Hematopoietic multipotent progenitor cell treated with erythropoietin and hydrocortisone succinate and interleukin-3 and kit ligand, for 6 days (in vitro differentiated cells): ENCODE data around the gene POLH.
A peak's percentile ranks its signal among the peaks of the same experiment; 100 is the strongest.
"Not testable (repeated sequence)": the region's sequence is repeated elsewhere in the genome, so short reads cannot be mapped to it uniquely, and the experiment has no call there.

Source experiments
- DNase-seq: peaks from one replicate; pipeline ENCODE4 v3.0.0-alpha.2; 2015

Gene POLH

DNA sequence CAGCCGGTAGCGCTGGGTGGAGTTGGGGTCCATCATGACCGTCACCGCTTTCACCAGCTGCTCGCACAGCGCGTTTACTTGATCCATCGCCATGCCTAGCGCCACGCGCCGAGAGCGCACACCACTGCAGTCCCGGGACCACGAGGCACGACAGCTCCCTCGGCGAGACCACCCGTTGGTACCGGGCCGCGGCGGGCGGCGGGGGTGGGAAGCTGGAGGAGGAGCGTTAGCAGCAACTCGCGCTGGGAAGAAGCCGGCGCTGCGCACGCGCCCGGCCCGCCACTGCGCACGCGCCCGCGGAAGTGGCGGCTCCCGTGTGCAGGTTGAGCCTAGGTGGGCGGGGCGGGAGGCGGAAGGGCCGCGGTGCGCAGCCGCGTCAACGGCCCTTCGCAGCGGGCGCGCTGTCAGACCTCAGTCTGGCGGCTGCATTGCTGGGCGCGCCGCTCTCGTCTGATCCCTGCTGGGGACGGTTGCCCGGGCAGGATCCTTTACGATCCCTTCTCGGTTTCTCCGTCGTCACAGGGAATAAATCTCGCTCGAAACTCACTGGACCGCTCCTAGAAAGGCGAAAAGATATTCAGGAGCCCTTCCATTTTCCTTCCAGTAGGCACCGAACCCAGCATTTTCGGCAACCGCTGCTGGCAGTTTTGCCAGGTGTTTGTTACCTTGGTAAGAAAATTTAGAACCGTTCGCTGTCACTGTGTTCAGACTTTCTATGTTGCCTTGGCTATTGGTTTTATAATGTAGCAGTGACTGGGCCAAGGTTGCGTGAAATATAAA is at the start of gene POLH, which contains the start of gene XPO5:
TSS of gene POLH (plus strand) at position 414 of the 780 bp plus-strand sequence. CDS start 6,135 bp downstream, outside the sequence.
TSS of gene XPO5 (minus strand) at position 267 of the 780 bp plus-strand sequence. CDS start at position 93, 174 bp downstream.
- DNase-seq, result peak; percentile 96

DNA sequence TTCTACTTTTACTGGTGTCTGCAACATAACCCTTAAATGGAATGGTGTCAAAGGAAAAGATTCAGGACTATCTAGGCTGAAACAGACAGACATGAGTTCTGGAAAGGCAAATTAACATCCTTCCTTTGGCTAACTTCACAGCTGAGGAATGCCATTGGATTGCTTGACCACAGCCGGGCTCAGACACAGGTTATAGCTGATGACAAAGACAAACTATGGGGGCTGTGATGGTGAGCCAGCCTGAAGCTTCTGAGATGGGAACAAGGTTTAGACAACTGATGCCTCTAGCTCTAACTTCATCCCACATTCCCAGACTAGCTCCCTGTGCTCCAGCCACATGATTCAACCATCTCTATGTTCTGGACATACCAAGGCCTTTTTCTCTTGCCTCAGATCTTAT is 43.8 kb upstream of the POLH start:
- no peak for DNase-seq

DNA sequence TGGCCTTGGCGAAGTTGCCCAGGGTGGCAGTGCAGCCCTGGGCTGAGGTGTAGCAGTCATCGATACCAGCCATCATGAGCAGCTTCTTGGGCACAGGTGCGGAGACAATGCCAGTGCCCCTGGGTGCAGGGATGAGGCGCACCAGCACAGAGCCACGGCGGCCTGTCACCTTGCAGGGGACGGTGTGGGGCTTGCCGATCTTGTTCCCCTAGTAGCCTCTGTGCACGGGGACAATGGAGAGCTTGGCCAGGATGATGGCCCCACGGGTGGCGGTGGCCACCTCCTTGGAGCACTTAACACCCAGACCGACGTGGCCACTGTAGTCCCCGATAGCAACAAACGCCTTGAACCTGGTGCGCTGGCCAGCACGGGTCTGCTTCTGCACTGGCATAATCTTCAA is 37.0 kb upstream of the POLH start:
- not testable (repeated sequence) for DNase-seq

DNA sequence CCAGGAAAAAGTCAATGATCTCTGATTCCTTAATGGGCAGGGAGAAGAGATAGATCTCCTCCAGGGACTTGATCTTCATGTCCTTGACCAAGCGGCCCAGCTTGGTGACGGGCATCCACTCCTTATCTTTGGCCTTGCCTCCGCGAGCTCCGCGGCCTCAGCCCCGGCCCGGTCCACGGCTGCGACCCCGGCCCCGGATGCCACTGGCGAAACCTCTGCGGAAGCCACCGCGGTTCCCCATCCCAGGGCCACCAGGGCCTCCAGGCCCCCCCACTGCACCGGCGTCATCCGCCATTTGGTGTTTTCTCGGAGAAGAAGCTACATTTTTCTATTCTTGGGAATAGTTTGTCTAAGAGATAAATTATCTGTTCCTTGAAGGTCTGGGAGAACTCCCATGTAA is 36.6 kb upstream of the POLH start:
- not testable (repeated sequence) for DNase-seq

DNA sequence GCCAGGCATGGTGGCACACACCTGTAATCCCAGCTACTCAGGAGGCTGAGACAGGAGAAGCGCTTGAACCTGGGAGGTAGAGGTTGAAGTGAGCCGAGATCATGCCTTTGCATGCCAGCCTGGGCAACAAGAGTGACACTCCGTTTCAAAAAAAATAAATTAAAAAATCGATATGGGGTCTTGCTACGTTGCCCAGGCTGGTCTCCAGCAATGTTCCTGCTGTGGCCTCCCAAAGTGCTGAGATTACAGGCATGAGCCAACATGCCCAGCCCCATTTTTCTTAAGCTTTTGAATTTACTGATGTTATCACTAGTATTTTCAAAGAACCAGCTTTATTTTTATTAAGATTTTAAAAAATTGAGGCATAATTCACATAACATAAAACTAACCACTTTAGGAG is 35.5 kb upstream of the POLH start:
- DNase-seq, result no peak

DNA sequence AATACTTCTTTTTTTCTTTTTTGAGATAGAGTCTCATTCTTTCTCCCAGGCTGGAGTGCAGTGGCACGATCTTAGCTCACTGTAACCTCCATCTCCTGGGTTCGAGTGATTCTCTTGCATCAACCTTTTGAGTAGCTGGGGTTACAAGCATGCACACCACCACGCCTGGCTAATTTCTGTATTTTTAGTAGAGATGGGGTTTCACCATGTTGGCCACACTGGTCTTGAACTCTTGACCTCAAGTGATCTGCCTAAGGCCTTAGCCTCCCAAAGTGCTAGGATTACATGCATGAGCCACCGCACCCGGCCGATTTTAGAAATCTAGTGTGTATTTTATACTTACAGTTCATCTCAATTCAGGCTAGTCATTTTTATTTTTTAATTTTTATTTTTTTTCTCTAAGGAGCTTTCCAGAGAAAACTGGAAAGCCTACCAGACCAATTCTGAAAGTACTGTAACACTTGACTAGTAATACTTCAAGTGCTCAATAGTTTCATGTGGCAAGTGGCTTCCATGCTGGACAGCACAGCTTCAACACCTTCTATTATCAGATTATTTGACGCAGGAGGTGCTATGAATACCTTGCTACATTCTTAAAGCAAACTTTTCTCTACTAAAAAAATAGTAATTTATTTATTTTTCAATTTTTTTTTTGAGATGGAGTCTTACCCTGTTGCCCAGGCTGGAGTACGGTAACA is 34.1 kb upstream of the POLH start:
- DNase-seq, result no peak

DNA sequence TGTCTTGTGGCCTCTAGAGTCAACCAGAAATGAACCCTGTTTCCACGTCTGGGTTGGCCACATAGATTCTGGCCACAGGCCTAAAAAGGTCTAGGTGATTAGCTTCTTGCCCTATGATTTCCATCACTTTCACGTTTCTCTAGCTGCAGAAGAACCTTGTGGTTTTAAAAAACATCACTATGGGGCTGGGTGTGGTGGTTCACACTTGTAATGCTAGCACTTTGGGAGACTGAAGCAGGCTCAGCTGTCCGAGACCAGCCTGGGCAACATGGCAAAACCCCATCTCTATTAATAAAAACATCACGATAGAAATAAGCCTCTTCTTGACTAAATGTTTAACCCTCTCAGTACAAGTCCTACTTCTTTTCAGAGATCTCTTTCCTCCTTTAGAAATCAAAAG is 31.5 kb upstream of the POLH start:
- DNase-seq, result no peak

DNA sequence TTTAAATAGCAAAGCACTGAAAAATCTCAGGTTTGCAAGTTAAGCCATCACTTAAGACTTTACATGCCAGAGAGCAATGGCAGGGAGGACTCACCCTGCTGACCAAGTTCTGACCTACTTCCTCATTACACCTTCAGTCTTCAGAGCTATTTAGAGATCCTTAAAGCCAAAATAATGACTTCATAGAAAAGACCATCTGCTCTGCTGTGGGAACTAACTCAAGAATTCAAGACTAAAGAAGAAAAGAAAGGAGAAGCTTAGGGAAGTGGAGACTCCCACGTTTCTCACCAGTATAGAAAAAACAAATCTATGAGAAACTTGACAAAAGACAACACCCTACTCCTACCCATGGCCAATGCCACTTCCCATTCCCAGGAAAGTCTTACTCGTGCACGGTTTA is 28.8 kb upstream of the POLH start:
- DNase-seq, result no peak

DNA sequence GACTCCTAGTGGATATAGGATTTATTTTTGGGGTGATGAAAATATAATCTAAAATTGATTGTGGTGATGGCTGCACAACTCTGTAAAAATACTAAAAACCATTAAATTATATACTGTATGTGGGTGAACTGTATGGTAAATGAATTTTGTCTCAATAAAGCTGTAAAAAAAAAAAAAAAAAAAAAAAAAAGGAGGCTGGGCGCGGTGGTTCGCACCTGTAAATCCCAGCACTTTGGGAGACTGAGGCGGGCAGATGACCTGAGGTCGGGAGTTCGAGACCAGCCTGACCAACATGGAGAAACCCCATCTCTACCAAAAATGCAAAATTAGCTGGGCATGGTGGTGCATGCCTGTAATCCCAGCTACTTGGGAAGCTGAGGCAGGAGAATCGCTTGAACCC is 18.4 kb upstream of the POLH start:
- not testable (repeated sequence) for DNase-seq

DNA sequence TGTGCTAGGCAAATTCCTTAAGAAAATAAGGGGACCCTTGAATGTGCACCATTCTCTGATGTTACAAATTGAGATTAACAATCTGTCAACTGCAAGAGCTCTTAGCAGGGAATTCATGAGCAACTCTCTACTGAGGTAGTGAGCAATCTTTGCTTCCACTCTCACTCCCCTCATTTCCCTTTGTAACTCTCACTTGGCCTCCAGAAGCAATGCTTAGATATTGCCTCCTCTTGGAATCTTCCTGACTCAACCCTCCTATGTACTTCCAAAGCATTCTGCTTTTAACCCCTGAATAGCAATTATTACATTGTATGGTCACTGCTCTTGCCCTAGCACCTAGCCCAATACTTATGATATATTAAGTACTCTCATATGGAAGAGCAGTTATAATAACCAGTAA is 16.7 kb upstream of the POLH start:
- no peak for DNase-seq

DNA sequence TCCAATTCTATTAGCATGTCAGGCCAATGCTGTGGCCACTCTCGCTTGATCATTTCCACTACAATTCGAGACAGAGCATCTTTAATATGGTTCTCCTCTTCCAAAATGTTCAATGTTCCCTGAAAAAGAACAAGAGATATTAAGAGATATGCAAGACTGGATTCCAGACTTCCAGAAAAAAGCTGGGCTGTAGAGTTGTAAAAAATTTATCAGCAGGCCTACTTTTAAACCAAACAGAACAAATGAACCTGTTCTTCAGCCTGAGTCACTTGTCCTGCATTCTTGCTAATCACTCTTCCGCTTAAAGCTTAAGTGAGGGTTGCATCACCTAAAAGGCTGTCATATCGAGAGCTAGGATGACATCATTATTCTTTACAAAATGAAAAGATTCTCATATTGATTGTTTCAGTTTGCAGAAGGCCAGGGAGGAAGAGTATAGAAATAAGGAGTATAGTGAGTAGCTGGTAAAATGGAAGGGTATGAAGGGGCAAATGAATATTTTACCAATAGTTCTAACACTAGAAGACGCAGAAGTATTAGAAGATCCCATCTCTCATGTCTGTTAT is 5.0 kb upstream of the POLH start:
- DNase-seq, result no peak

DNA sequence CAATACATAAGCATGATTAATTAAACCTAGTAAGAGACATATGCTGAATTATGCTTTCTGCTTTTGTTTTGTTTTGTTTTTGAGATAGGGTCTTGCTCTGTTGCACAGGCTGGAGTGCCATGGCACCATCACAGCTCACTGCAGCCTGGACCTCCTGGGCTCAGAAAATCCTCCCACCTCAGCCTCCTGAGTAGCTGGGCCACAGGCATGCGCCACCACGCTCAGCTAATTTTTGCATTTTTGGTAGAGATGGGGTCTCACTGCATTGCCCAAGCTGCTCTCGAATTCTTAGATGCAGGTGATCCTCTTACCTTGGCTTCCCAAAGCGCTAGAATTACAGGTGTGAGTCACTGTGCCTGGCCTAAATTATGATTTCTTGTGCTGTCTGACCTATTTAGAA is 4.0 kb upstream of the POLH start:
- DNase-seq, result no peak

DNA sequence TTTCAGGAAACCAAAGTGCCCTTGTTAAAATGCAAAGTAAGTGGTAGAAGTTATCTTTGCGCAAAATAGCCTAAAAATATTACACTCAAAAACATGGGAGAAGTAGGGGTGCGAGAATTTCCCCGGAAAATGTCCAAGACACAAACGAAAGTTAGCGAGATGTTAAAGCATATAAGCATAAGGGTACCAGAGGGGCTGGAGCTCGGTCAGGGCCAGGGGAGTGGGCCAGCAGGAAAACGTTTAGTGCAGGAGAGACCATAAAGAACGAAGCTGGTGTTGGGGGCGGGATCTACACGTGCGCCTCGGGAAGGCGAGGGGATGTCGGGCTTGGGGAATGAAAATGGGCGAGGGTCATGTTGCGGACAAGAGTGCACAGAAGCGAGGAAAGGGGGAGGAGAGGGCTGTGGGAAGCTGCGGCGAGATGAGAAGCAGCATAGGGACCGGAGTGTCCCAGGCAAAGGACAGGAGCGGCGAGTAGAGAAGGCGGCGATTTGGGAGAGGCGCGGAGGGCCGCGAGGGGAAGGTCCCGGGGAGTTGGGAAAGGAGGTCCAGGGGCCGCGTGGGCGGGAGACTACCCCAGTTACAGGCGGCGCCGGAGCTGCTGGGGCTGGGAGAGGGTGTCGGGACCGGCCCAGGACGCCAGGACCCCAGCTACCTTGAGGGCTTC is 747 bp upstream of the POLH start:
- DNase-seq, result peak; percentile 44

DNA sequence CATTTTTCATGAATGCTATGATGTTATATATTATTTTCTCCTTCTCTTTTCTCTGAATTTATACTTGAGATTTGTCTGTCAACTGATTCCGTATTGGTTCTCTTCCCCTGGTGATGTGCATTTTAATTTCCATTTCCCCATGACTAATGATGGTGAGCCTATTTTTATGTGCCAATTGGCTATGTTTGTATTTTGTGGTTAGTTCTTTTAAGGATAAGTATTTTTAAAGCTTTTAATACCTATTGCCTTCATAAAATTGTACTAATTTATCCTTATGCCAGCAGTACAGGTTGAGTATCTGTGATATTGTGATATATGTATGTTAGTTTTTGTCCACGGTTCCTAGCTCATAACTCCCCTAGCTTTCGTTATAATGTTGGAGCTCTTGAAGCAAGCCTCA is 2.8 kb downstream of the POLH start:
- no peak for DNase-seq

DNA sequence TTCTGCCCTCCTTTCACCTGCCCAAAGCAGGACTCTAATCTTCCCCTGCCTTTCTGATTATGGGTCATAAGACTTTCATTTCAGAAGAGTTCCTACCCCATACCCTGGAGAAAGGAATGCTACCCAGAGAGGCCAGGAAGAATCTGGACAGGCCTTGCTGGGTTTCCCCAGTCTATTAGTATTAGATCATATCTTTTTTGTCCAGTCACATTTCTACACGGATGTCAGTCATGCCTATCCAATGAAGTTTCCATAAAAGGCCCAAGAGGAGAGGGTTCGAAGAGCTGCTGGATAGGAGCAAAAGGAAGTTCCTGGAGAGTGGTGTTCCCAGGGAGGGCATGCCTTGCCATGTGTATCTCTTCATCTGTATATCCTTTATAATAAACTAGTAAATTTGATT is 3.2 kb downstream of the POLH start:
- no peak for DNase-seq

DNA sequence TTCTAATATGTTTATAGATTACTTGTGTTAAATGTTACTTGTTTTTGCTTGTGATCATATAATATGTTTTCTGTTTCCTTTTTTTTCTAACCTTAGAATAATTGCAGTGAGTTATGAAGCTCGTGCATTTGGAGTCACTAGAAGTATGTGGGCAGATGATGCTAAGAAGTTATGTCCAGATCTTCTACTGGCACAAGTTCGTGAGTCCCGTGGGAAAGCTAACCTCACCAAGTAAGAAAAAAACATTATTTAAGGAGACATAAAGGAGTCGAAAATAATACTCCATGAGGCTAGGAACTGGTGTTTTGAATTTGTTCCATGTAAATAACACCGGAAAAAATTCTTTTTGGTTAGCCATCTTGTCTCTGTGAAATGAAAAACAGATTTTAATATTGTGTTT is 6.9 kb downstream of the POLH start:
- no peak for DNase-seq

DNA sequence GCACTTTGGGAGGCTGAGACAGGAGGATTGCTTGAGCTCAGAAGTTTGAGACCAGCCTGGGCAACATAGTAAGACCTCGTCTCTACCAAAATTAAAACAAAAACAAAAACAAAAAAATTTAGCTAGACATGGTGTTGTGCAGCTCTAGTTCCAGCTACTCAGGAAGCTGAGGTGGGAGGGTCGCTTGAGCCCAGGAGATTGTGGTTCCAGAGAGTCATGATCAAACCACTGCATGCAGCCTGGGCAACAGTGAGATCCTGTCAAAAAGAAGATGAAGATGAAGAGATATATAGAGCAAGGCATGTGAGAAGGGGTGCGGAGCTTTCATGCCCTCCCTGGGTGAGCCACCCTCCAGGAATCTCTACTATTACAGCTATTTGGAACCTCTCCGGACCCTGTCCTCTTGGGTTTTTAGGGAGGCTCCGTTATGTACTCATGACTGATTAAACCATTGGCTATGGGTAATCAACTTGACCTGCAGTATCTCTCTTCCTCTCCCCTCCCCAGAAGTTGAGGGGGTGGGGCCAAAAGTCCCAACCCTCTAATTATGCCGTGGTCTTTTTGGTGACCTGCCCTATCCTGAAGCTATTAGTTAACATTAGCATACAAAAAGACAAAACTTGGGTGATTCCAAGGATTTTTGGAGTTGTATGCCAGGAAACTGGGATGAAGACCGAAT is 9.0 kb downstream of the POLH start:
- no peak for DNase-seq

DNA sequence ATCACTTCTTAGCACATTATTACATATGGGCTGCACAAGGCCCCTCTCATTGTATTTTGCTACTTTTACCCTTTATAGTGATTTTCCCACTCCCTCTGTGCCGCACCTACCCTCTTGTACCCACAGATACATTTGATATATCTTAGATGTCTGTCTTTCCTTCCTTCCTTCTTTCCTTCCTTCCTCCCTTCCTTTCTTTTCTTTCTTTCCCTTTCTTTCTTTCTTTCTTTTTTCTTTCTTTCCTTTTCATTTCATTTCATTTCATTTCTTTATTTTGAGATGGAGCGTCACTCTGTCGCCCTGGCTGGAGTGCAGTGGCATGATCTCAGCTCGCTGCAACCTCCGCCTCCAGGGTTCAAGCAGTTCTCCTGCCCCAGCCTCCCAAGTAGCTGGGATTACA is 12.2 kb downstream of the POLH start:
- no peak for DNase-seq

DNA sequence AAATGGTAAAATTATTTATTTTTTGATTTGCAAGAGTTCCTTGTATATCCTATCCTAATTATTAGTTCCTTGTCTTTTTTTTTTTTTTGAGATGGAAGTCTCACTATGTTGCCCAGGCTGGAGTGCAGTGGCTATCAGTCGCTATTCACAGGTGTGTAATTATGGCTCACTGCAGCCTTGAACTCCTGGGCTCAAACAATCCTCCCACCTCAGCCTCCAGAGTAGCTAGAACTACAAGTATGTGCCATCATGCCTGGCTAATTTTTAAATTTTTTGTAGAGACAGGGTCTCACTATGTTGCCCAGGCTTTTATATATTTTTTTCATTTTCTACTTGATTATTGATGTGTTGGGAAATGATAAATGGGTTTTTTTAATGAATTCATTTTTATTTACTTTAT is 13.6 kb downstream of the POLH start:
- not testable (repeated sequence) for DNase-seq

DNA sequence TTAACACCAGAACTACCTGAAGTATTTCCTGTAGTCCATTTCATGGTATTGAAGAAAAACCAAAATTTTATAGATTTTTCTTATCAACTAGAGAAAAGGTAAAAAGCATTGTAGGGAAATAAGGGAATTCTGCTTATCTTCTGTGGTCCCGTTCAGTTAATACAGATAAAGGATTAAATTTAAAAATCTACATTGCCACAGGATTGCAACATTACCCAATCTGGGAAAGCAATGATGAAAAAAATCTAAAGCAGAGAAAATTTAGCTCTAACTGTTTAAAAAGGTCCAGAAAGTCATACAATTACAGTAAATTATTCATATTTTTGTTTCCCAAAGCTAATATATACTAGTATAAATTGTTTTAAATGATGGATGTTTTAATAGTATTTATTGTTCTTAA is 18.0 kb downstream of the POLH start:
- no peak for DNase-seq

DNA sequence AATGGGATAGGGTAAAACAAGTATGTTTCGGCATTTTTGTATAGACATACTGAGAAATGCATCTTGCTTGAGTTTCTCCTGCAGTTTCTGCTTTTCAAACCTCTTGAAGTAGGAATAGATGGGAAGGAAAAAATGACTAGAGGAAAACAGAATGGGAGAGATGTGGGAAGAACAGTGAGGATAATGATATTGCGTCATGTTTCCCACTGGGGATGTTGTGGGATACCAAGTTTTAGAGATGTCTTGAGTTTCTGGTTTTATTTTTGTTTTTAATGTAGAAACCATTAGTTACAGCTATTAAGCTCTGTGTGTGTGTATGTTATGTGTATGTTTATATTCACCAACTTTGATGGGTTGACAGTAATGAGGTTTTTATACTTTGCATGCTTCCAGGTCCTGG is 24.6 kb downstream of the POLH start:
- DNase-seq, result no peak

DNA sequence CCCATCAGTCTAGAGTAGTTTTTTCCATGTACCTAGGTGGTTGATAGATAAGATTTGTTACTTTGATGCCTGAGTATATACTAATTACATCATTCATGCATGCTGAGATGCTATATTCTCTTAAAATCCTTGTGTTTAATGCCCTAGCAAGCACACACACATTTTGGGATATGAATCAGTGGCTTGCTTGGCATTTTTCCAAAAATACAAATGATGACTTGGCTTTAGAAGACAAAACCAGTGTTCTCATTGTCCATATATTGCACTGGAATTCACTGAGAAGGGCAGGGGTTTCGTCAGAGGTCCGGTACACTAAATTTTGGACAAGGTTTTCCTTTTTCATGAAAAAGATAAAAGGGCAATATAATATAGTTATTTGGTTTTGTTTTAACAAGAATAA is 28.2 kb downstream of the POLH start:
- no peak for DNase-seq

DNA sequence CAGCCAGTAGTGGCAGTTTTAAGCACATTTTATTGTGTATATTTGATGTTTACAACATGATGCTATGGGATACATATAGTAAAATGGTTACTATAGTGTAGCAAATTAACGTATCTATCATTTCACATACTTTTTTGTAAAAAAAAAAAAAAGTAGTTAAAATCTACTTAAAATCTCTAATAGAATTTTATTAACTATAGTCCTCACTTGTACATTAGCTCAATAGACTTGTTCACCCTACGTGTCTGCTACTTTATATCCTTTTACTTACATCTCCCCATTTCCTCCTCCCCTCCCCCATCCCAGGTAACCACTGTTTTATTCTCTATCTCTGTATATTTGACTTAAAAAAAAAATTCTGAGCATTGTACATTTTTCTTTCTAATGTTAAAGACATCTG is 30.0 kb downstream of the POLH start:
- DNase-seq, result no peak
